Body of pancreas (tissue), 4 donors: Measurements from ENCODE around the gene MBP.

Source experiments
- CTCF ChIP-seq, 7 experiments: fragments of 450-650 bp in 4 of 7; fragments of 200-600 bp in 3 of 7; sonication (generic) in 3 of 7; IDR thresholded peaks; one replicate each; pipeline ENCODE4 v1.5.1; 2016 to 2019; ENCODE audit warnings: antibody characterized with exemption in 7 of 7
- POLR2A ChIP-seq, 3 donors: fragments of 450-650 bp; IDR thresholded peaks; one replicate each; pipeline ENCODE4 v1.6.1; 2016; ENCODE audit warnings: antibody characterized with exemption in 3 of 3, mild to moderate bottlenecking in 2 of 3

DNA sequence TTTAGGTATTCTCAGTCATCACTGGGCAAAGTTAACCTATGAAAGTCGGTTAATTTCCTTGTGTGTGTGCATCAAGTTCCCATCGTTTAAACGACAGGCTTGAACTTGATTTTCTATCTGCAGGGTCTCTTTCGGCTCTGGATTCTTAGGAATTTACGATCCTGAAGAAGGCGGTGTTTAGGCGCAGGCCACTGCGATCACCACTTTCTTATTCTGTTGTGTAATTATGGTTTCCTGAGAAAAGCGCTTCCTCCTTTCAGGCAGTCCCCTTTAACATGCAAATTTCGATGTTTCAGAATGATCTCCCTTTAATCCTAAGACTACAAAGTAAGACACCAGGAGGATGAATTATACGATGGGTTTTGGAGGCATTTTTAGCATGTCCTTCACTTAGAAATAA, 27.9 kb upstream of the MBP start:
- TF ChIP-seq CTCF (IDR thresholded peaks at IDR 0.05) = no peak
- TF ChIP-seq POLR2A (IDR thresholded peaks at IDR 0.05) = no peak
